Measurements from ENCODE around the gene SLC16A5. TPM values are rescaled to one million over a fixed set of nuclear protein-coding genes. Genes with fewer than 3 reads are reported as not detected.
"Not testable (repeated sequence)": the region's sequence is repeated elsewhere in the genome, so short reads cannot be mapped to it uniquely, and the experiment has no call there.

The SLC16A5 gene
- total RNA-seq, 1 donor from 2014 or later: 3.0 TPM

DNA sequence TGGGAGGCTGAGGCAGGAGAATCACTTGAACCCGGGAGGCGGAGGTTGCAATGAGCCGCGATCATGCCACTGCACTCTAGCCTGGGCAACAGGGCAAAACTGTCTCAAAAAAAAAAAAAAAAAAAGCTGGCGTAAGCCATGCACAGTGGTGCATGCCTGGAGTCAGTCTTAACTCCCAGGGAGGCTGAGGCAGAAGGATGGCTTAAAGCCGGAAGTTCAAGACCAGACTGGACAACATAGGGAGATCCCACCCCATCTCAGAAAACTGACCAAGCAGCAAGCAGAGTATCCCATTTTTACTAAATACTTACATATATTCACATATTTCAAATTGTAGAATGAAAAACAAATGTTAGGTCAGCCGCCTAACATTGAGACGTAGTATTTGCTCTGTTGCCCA lies 39.2 kb downstream of the SLC16A5 start:
- no peaks in the 10 kb centered on the region for H3K9me3 Mint-ChIP-seq (ENCODE audit: low read depth)
- H3K36me3 Mint-ChIP-seq (ENCODE audit: low read depth): peaks cover 3% of the 10 kb centered on the region
- peaks cover 21% of the 10 kb centered on the region for H3K4me1 Mint-ChIP-seq (ENCODE audit: low read depth)
- no peak for TF ChIP-seq CTCF (IDR thresholded peaks at IDR 0.05)
- no peak for DNase-seq (ENCODE audit: low spot score)
- no peak overlapping the region for H3K4me3 Mint-ChIP-seq (ENCODE audit: unreplicated experiment)
- H3K27ac Mint-ChIP-seq (ENCODE audit: unreplicated experiment): no peak overlapping the region
- no peaks in the 10 kb centered on the region for H3K27me3 Mint-ChIP-seq (ENCODE audit: low read depth)

- peak overlapping the region; percentile 66 for H3K27ac Mint-ChIP-seq (ENCODE audit: unreplicated experiment)
- peak; percentile 25 for DNase-seq (ENCODE audit: low spot score)
- H3K4me3 Mint-ChIP-seq (ENCODE audit: unreplicated experiment); H3K27me3 Mint-ChIP-seq (ENCODE audit: low read depth); H3K36me3 Mint-ChIP-seq (ENCODE audit: low read depth); H3K9me3 Mint-ChIP-seq (ENCODE audit: low read depth): not testable (repeated sequence)
- H3K4me1 Mint-ChIP-seq (ENCODE audit: low read depth): peaks cover 26% of the 10 kb centered on the region
Measured at GRCh38 chr17:75127936-75128335, 40.2 kb downstream of the SLC16A5 start.

DNA sequence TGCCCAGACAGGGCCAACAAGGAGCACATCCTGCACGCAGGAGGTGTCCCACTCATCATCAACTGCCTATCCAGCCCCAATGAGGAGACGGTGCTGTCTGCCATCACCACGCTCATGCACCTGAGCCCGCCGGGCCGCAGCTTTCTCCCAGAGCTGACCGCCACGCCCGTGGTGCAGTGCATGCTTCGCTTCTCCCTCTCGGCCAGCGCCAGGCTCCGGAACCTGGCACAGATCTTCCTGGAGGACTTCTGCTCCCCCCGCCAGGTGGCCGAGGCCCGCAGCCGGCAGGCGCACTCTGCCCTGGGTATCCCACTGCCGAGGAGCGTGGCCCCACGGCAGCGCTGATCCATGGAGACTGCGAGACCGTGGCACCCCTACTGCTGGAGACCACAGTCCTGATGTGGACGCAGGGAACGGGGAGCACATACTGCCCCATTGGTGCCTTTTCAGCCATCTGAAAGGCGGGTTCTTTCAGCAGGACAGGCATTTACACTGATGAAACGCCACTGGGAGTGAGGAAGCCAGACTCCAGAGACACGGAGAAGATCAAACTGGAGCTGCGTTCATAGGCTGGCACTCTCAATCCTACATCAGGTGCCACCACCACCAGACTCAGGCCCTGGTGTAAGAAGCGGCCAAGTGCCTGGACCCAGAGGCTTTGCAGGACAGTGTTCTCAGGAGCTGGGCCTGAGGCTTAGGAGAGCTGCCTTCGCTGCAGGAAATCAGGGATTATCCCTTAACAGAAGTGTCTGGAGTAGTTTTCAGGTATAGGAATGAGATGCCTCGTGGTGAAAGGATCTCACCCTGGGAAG lies 41.1 kb downstream of the SLC16A5 start:
- peak; percentile 92 for DNase-seq (ENCODE audit: low spot score)
- H3K9me3 Mint-ChIP-seq (ENCODE audit: low read depth): no peaks in the 10 kb centered on the region
- TF ChIP-seq CTCF (IDR thresholded peaks at IDR 0.05): no peak
- peaks cover 3% of the 10 kb centered on the region for H3K36me3 Mint-ChIP-seq (ENCODE audit: low read depth)
- peaks cover 24% of the 10 kb centered on the region for H3K4me1 Mint-ChIP-seq (ENCODE audit: low read depth)
- no peak overlapping the region for H3K27ac Mint-ChIP-seq (ENCODE audit: unreplicated experiment)
- no peak overlapping the region for H3K4me3 Mint-ChIP-seq (ENCODE audit: unreplicated experiment)
- H3K27me3 Mint-ChIP-seq (ENCODE audit: low read depth): no peaks in the 10 kb centered on the region

DNA sequence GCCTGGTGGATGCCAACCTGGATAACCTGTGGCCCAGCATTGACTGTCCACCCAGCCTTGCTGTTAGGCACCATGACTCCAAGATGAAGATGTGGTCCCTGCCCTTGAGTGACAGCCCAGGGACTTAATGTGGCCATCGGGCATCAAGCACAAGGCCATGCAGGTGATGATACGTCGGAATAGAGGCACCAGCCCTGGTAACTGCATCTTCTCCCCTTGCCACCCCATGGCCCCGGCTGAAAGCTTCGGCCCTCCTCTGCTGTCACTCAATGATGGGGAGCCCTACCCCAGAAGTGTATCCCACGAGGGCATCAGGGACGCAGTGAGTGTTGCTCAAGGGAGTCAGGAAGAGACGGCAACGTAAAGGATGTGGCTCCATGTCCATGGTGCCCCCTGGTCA lies 41.8 kb downstream of the SLC16A5 start:
- Mint-ChIP-seq H3K9me3 (ENCODE audit: low read depth) (no peaks in the 10 kb centered on the region), H3K36me3 (ENCODE audit: low read depth) (peaks cover 3% of the 10 kb centered on the region), H3K4me3 (ENCODE audit: unreplicated experiment) (peak overlapping the region; percentile 12), H3K27ac (ENCODE audit: unreplicated experiment) (no peak overlapping the region), H3K4me1 (ENCODE audit: low read depth) (peaks cover 18% of the 10 kb centered on the region), H3K27me3 (ENCODE audit: low read depth) (no peaks in the 10 kb centered on the region)
- peak; percentile 61 for DNase-seq (ENCODE audit: low spot score)
- TF ChIP-seq CTCF (IDR thresholded peaks at IDR 0.05): no peak

- Mint-ChIP-seq H3K27ac (ENCODE audit: unreplicated experiment) (no peak overlapping the region), H3K4me1 (ENCODE audit: low read depth) (peaks cover 12% of the 10 kb centered on the region)
- DNase-seq (ENCODE audit: low spot score): peak; percentile 92
Measured at GRCh38 chr17:75130059-75130631, 42.4 kb downstream of the SLC16A5 start.

More at GRCh38 chr17:75130059-75130631, 42.4 kb downstream of the SLC16A5 start:
- peaks cover 3% of the 10 kb centered on the region for H3K36me3 Mint-ChIP-seq (ENCODE audit: low read depth)
- no peaks in the 10 kb centered on the region for H3K9me3 Mint-ChIP-seq (ENCODE audit: low read depth)
- no peaks in the 10 kb centered on the region for H3K27me3 Mint-ChIP-seq (ENCODE audit: low read depth)
- TF ChIP-seq CTCF (IDR thresholded peaks at IDR 0.05): no peak
- H3K4me3 Mint-ChIP-seq (ENCODE audit: unreplicated experiment): peak overlapping the region; percentile 85

Measured in chondrocyte (in vitro differentiated cells).